GM18868 (cell line): ENCODE results near the gene ATP10A.

ENCODE experiments used
- ATAC-seq: cut with Tn5 transposase; IDR thresholded peaks from one replicate; pipeline ENCODE4 v1.9.1; 2021; ENCODE audit warnings: mild to moderate bottlenecking, moderate library complexity; ENCODE audit not compliant: unreplicated experiment

The ATP10A gene

DNA sequence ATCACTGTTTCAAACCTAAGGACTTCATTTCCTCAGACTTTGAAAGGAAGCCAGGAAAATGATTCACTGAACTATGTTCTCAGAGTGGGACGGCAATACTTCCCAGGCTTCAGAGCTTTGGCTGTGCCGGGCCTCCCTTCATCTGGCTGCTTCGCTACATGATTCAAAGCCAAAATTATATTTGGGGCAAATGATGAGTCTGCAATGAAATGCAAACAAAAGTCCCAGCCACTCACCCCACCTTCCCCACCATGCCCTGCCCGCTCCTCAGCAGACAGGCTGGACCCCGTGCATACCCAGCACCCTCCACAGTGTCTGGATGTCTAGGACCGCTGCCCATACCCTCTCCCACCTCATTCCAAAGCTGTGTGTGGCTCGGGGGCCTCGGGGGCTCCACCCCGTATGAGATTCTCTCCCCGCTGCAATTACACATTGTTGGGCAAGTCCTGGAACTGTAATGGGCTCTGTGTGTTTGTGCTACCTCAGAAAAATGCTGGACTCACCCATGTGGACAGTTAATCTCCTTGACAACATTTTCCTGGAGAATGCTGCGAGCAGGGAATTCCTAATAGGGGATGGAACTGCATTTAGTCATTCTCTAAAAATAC is 32.2 kb downstream of the ATP10A start:
- ATAC-seq, result no peak

DNA sequence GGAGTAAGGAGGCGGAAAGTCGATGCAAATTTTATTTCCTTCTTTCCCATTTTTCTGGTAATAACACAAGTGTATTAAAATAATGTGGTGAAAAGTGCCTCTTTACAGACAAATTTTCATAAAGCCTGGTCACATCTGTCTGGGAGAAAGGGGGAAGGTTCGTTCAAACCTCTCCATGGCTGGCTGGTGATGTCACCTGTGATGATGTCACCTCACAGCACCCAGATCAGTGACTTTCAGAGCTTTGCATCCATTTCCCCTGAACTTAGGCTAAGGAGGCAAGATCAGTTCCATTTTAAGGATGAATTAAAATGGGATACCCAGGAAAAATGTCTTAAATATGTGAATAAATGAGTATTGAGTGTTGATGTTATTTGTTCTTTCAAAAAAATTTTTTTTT is 34.1 kb downstream of the ATP10A start:
- ATAC-seq, result no peak

DNA sequence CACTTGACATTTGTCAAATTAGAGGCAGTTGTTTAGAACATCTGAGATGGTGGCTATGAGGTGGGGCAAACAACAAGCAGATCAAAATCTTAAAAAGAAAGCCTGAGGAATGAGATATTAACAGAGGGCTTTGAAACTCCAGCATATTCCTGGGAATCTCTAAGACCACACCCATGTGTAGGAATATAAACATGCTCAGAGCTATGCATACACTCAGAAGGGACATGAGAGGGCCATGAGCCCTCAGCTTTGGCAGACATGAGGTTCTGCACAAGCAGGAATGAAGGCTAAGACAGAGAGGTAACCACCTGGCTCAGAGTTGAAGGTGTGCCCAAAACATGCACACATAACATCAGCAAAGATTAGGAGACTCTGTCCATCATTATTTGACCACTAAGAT is 37.9 kb downstream of the ATP10A start:
- ATAC-seq, result no peak

DNA sequence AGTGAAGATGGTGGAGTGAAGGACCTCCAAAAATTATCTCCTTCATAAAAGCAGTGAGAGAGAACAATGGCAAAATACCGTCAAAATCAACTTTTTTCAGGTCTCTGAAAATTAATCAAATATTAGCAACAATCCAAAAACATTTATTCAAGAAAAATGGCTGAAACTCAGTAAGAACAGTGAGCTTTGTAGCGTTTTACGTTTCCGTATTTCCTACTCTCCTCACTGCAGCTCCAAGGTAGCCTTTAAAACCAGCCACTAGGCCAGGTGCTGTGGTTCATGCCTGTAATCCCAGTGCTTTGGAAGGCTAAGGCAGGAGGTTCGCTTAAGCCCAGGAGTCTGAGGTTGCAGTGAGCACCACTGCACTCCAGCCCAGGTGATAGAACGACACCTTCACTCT is 38.5 kb downstream of the ATP10A start:
- no peak for ATAC-seq

DNA sequence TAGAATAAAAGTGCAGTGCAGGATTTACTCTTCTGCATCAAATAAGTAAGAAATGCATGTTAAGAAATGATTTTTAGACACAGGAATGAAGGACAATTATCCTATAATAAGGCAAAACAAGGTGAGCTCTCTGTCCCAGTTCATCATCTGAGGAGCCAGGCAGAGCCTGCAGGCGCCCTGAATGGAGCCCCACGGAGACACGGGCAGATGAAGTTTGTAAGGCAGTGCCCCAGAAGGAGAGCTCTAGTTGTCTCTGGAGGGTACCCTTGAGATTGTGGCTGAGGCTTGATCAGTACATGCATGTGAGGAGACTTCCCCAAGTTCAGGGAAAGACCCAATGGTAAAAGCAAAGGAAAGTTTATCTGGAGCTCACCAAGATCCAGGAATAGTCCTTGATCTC is 50.3 kb downstream of the ATP10A start:
- no peak for ATAC-seq

DNA sequence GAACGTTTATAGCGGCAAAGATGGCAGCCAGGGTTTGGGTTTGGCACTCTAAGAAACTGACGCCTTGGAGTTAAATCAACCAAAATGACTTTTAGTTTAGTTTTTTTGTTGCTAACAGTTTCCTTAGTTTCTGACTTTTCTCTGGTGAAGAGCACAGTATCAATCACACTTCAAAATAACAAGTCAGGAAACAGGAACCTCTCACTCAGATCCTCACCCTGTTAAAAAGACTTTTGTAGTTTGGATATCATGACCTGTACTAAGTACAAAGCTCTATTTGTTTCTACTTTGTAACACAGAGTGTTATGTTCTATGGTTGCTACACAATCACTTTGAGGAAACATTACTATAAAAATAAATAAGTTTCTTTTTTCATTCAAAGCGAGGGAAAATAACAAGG is 51.1 kb downstream of the ATP10A start:
- no peak for ATAC-seq

DNA sequence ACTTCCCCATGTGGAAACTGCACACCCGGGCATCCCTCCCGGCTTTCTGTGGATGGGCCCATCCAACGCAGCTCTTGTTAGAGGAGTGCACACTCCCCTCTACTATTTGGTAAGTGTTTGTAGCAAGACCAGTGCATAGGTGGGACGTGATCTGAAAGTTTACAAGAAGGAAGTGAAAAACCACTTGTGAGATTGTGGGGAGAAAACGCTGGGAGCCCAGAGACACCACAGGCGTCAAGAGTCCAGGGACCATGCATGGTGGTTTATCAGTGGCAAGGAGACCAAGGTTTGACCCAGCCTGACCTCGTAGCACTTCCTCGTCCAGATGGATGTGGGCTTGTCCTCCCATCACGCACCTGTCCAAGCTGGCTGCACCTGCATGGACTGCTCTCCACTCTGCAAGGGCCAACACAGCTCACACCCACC is 51.6 kb downstream of the ATP10A start:
- peak; percentile 90 for ATAC-seq

DNA sequence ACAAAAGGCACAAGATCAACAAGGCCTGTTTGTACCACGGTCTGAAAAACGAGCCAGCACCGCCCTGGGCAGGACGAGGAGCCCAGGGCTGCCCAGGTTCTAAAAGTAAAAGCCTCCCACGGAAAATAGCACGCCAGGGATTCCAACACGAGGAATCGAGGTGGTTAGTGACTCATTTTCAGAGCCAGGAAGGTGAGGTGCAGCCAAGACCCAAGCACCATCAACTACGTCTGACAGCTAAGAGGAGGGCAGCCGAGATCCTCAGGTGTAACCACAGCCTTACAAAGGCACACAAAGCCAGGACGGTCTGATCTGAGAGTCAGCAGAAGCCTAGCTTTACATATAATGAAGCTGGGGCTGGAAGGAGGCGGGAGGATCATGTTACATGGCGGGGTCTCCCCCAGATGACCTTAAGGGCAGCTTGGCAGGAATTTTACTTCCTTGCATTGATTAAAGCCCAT is 52.5 kb downstream of the ATP10A start:
- ATAC-seq, result peak; percentile 50

DNA sequence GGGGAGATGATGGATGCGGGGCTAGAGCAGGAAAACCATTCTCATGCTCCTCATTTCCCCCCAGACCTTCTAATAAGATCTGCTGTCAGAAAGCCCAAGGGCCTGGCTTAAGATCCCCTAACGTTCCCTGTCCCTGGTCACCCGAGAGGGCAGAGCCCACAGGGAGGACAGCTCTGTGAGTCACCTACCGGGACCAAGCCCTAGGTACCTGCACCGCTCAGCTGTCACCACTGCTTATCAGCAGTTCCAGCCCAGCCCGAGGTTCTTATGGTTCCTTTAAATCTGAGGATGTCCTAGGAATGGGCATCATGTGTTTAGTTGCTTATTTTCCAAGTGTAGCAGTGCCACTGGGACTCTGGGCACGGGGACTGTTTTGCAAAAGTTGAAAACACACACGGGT is 53.0 kb downstream of the ATP10A start:
- no peak for ATAC-seq

DNA sequence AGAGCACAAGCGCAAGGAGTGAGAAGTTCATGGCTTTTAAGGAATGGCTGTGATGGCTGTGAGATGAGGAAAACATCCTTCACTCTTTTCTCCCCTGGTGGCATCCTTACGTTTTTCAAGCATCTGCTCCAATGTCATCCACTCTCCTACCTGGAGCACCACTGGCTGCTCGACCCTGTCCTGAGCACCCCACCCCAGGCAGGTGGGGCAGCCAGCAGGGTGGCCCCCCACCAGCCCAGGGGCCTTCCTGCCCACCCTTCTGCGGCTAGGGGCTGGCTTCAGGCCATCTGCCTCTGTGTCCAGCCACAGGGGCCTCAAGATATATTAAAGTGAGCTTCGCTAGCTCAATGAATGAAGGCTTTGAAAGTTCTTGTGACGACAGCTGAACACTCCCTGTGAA is 56.1 kb downstream of the ATP10A start:
- ATAC-seq, result no peak

DNA sequence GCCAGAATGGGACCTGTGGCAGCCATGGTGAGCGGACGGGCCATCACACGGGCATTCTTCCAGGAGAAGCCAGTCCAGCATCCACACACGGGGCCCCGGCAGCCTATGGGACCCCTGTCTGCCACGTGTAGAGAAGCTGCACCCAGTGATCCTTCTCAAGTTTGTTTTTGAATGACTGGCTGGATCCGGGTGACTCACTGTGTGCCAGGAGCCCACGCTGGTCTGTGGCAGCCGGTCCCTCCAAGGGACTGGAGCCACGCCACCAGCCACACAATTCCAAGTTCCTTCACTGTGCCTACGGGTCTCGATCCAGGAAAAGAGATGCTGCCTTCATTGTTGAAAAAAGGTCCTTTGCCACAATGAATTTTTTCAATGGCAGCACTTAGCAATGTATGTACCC is 58.1 kb downstream of the ATP10A start:
- no peak for ATAC-seq

DNA sequence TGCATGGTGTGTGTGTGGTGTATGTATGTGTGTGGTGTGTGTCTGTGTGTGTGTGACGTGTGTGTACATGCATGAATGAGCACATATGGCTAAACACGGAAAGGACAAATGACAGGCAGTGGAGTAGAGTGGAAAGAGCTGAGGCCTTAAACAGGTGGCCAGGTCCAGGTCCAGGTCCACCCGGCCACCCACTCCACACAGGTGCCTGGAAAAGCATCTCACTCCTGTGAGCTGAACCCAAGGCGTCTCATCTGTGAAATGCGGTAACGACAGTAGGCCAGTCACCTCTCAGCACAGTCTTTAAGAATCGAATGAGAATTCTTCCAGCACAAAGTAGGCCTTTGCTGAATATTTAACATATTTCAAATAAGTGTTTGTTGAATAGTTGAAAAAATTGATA is 58.7 kb downstream of the ATP10A start:
- no peak for ATAC-seq

DNA sequence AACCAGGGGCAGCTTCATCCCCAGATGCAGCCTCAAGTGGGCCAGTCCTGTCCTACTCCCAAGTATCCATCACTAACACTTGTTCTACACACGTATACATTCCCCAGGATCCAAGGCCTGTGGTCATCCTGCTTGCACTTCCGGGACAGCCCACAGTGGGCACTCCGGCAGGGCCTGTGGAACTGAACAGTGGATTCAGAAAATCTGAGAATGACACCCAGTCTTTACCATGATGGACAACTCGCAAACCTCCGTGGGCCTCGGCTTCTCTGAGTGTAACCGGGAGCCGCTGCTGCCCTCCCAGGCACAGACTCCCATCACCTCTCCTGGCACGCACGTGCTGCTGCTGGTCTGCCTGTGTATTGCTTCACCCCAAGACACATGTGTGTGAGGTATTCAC is 59.6 kb downstream of the ATP10A start:
- ATAC-seq, result no peak

DNA sequence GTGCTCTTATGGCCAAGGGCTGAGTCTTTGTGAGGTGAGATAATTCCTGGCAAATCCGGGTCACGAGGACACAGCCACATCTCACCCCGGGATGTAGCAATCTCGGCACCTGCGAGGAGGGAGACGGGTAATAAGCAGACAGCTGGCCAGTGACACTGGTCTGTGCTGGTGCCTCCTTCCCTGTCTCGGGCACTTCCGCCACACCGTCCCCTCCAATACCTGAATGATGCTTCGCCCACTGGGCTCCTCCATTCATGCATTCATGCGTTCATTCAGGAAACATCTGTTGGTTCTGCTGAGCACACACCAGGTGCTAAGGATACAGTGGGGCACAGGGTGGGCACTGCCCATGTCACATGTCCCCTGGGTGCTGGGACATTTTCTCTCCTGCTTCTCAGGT is 60.1 kb downstream of the ATP10A start:
- ATAC-seq, result no peak

DNA sequence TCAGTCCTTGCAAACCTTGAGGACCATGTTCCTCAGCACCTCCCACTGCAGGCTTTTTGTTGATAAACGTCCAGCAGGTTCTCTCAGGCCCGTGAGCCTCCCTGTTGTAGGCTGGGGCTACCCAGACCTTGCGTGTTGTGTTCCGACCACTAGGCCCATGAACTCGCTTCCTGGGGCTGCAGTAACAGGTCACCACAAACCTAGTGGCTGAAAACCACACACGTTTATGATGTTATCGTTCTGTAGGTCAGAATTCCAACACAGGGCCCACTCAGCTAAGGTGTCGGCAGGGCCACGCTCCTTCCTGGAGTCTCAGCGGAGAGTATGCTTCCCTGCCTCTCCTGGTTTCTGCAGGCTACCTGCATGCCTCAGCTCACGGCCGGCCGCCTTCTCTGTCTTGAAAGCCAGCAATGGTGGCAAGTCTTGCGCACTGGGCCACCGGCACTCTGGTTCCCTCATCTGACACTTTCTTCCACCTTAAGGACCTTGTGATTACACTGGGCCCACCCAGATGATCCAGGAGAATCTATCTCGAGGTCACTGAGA is 60.8 kb downstream of the ATP10A start:
- no peak for ATAC-seq

DNA sequence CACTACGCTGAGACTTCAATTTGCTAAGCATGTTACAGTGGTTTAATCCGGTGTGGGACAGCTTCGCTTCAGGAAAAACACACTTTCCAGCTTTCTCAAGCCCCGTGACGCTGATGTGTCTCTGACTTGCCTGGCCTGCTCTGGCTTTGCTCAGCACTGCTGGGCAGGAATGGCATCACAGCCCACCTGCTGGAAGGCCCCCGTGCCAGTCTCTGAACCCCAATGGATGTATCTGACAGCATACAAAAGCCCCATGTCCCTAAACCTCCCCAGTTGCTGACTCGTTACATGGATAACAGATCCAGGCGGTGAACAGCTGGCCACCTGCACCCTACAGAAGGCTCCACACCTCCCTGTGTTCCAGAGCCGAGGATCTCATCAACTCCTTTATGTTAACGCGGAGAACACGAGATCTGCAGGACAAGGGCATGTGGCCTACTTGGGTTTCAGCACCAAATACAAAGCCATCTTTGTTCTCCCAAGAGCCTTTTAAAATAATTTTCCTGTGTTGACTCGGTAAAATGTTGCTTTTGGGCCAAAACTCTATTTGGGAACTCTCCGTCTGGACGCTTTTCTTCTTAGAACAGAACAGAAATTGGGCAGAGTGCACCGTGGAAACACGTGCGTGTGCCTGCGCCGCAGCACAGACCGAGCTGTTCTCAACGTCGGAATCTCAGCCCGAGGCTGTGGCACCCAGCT is 61.4 kb downstream of the ATP10A start:
- ATAC-seq, result no peak

DNA sequence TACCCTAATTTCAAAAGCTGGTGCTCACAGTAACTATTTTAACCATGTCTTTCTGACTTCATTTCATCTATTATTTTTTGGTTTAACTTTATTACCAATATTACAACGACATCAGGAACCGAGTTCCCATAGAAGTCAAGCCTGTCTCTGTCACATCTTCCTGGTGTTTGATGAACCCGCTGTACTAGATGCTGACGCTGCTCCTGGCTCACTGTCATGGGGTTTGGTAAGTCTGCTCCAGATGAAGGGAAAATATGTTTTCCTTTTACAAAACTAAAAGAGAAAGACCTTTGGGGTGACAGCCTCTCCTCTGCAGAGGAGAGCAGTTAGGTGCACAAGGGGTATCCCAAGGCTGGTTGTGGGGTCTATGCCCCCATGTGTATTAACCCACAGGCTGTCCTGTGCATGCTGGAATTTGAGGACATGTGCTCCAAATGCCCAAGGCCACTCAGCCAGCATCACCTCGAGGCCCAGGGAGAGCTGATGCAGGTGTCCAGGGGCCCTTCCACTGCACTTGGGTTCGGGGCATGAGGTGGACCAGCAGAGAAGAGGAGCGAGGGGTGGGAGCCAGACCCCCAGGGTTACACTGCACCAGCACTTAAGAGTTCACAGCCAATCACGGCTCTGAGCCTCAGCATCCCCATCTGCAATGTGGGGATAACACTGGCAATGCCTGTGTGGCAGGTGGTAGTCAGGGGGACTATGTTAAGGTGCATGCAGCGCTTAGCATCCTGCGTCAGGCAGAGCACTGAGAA is 62.2 kb downstream of the ATP10A start:
- ATAC-seq, result no peak

DNA sequence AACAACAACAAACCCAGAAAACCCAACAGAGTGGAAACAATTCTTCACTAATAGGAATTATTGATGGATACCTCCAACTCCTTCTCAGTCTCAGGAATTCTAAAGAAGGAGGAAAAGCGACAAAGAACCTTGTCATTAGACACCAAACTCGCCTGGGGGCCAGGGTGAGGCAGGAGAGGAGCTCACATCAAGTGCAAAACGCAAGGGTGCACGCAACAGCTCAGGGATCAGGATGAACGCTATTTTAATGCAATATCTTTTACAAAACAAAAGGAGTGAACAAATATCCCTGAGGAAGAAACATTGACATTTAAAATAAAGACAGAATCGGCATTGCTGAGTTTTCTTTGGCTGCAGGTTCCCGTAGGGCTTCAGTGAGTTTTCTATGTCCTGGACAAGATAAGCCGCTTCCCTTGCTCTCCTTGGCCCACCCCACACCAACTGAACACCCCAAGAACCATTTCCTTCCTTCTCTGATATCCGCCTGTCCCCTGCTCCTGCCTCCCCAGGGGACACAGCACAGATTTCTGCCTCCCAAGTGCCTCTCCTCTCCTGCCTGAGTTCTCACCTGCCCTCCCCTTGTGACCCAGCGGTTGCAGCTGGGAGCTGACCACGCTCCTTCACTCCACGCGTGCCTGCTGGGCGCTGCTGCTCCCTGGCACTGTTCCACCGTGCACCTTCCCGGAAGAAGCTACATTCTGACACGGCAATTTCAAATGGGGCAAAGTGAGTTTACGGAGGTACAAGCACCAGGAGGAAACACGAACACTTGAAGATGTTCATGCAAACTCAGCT is 63.0 kb downstream of the ATP10A start:
- ATAC-seq, result no peak

DNA sequence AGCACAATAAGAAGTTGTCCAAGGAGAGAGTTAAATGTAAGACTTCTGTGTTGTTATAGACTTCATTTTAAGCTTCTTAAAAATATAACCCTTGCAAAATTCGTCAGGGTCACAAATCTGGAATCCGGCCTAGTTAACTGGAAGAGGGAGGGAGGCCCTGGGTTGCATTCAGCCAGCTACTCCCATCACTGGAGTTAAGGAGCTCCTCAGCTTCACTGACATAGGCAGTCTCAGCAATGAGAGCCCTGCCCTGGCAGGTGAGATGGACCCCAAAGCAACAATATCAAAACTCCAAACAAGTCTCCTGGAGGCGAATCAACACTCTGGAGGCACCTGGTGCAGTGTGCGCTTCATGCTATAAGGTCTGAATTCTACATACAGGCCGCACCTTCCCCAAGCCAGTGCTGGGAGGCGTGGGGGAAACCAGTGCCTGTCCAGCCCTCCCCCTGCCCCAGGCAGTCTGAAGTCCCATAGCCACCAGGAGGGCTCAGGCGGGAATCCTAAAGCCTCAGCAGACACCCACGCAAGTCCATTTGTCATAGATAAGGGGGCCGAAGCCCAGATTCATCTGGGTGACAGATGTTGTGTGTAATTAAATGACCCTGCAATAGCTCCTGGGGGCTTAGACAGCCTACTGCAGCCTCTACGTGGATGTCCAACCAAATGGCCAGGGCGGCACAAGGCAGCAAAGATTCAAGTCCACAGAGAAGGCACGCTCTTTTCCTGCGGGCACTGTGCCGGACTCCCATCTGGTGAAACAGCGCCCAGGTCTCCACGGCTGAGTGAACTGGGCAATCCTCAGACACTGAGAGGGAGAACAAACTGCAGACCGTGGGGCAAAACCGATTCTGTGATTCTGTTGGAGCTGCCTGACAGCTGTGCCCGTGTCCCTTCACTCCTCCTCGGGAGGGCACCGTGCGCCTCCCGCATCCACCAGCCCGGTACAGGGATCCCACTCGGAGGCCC is 64.9 kb downstream of the ATP10A start:
- ATAC-seq, result no peak

DNA sequence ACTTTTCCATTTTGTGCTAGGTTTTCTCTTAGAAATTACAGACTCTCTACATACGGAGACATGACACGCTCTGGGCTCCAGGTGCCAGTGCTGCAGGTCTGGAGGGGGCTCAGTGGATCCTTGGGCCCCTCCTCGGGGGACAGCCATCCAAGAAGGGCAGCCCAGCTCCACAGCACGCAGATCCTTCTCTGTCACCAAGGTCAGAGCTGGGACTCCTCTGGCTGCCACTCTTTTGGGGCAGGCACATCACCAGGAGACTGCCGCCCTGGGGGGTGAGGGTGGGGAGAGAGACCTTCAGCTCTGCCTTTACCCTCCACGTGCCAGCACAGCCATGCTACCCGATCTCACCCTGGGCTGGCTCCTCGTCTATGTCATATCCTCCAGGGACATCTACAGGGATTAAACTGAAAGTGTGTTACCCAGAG is 65.6 kb downstream of the ATP10A start:
- ATAC-seq, result no peak
